GM12878 (cell line): ENCODE results near the gene P2RY11. TPM values are rescaled to one million over a fixed set of nuclear protein-coding genes. Genes with fewer than 3 reads are reported as not detected.

Experiments used
- BCL11A ChIP-seq: IDR thresholded peaks from 2 replicates; pipeline ENCODE4 v1.6.1; 2011; ENCODE audit warnings: low read depth, low read length
- BRCA1 ChIP-seq: IDR thresholded peaks from 2 replicates; pipeline ENCODE4 v1.6.1; 2011; ENCODE audit warnings: low read depth, low read length, improper control_type of control experiment
- CEBPZ ChIP-seq: fragments of 150-350 bp; IDR thresholded peaks from 2 replicates; pipeline ENCODE4 v1.6.1; 2016; ENCODE audit warnings: low read depth, low read length
- EP300 ChIP-seq, 2 experiments: fragments of 150-350 bp in 1 of 2; IDR thresholded peaks; 2 replicates each; pipeline ENCODE4 v1.6.1; 2011 to 2012; ENCODE audit warnings: low read depth in 2 of 2, low read length in 2 of 2, borderline replicate concordance in 1 of 2, improper control_type of control experiment in 1 of 2, inconsistent platforms in 1 of 2; ENCODE audit not compliant: control insufficient read depth in 1 of 2
- ETV6 ChIP-seq, 2 experiments: fragments of 450-650 bp in 1 of 2; IDR thresholded peaks in 1 of 2; conservative IDR thresholded peaks in 1 of 2; 2 replicates each; pipeline ENCODE4 v1.6.1; 2014; ENCODE audit warnings: antibody characterized with exemption in 1 of 2, borderline replicate concordance in 1 of 2, low read depth in 1 of 2, mild to moderate bottlenecking in 1 of 2, moderate library complexity in 1 of 2
- FOXK2 ChIP-seq: fragments of 450-650 bp; IDR thresholded peaks from 2 replicates; pipeline ENCODE4 v1.6.1; 2017; ENCODE audit warnings: mild to moderate bottlenecking, moderate library complexity
- IRF5 ChIP-seq: fragments of 450-650 bp; IDR thresholded peaks from 2 replicates; pipeline ENCODE4 v1.6.1; 2017; ENCODE audit warnings: borderline replicate concordance
- MEF2B ChIP-seq: fragments of 450-650 bp; IDR thresholded peaks from 2 replicates; pipeline ENCODE4 v1.6.1; 2018; ENCODE audit warnings: mild to moderate bottlenecking, moderate library complexity; ENCODE audit not compliant: partially characterized antibody, poor library complexity, severe bottlenecking
- PML ChIP-seq: IDR thresholded peaks from 2 replicates; pipeline ENCODE4 v1.6.1; 2012; ENCODE audit warnings: low read length, inconsistent platforms
- RB1 ChIP-seq: fragments of 450-650 bp; formaldehyde crosslinking; IDR thresholded peaks from 2 replicates; pipeline ENCODE4 v1.6.1; 2017; ENCODE audit warnings: mild to moderate bottlenecking, borderline replicate concordance
- SUPT20H ChIP-seq: IDR thresholded peaks from 2 replicates; pipeline ENCODE4 v1.6.1; 2011; ENCODE audit warnings: low read depth, mild to moderate bottlenecking, low read length, moderate library complexity, borderline replicate concordance; ENCODE audit not compliant: control insufficient read depth
- TCF7 ChIP-seq: IDR thresholded peaks from 2 replicates; pipeline ENCODE4 v1.6.1; 2014; ENCODE audit warnings: antibody characterized with exemption, borderline replicate concordance
- ZNF24 ChIP-seq: fragments of 450-650 bp; IDR thresholded peaks from 2 replicates; pipeline ENCODE4 v1.6.1; 2017; ENCODE audit warnings: antibody characterized with exemption, mild to moderate bottlenecking
- polyA plus RNA-seq, 11 experiments: library from polyadenylated mRNA; depleted of rRNA in 4 of 11; unstranded in 6 of 11; stranded (reverse) in 5 of 11; fragments of >200 nt; fragmentation: Nextera tagmentation in 4 of 11; fragmentation: Illumina TruSeq in 1 of 11; extraction: Ambion mirVana in 4 of 11; extraction: Trizol in 1 of 11; gene quantifications; 1 replicate in 1 of 11; 2 replicates in 10 of 11; pipeline versions ENCODE4 v1.2.1 to v1.2.3, GENCODE V29; 2011 to 2016; ENCODE audit warnings: inconsistent platforms in 2 of 11, missing spikeins in 2 of 11, low read depth in 1 of 11
- total RNA-seq, 4 experiments: library from RNA; depleted of rRNA in 3 of 4; stranded (reverse); fragments of >200 nt in 3 of 4; fragmentation: Illumina TruSeq in 1 of 4; extraction: Trizol in 1 of 4; gene quantifications; 2 replicates each; pipeline versions ENCODE4 v1.2.1 to v1.2.3, GENCODE V29; 2013 to 2021
- TF ChIP-seq, protein P1 (sequence below): IDR thresholded peaks from 2 replicates; pipeline ENCODE4 v1.6.1; 2011; ENCODE audit warnings: borderline replicate concordance, low read depth, mild to moderate bottlenecking, moderate library complexity, mixed read lengths, low read length; ENCODE audit not compliant: insufficient read depth; ENCODE audit errors: extremely low read length
- TF ChIP-seq, protein P2 (sequence below): fragments of 450-650 bp; formaldehyde crosslinking; IDR thresholded peaks from 2 replicates; pipeline ENCODE4 v1.4.0; 2022; ENCODE audit warnings: mild to moderate bottlenecking, moderate library complexity
- TF ChIP-seq, protein P3 (sequence below): fragments of 450-650 bp; formaldehyde crosslinking; IDR thresholded peaks from 2 replicates; pipeline ENCODE4 v1.5.0; 2022; ENCODE audit warnings: mild to moderate bottlenecking, missing genetic modification characterization

Gene P2RY11
- total and polyA plus RNA-seq, 10 of the 15 experiments (the other 5 are each of a cell fraction or from before 2014, with no cell fraction given) = 0.14 to 46.5 (median 7.6) TPM

DNA sequence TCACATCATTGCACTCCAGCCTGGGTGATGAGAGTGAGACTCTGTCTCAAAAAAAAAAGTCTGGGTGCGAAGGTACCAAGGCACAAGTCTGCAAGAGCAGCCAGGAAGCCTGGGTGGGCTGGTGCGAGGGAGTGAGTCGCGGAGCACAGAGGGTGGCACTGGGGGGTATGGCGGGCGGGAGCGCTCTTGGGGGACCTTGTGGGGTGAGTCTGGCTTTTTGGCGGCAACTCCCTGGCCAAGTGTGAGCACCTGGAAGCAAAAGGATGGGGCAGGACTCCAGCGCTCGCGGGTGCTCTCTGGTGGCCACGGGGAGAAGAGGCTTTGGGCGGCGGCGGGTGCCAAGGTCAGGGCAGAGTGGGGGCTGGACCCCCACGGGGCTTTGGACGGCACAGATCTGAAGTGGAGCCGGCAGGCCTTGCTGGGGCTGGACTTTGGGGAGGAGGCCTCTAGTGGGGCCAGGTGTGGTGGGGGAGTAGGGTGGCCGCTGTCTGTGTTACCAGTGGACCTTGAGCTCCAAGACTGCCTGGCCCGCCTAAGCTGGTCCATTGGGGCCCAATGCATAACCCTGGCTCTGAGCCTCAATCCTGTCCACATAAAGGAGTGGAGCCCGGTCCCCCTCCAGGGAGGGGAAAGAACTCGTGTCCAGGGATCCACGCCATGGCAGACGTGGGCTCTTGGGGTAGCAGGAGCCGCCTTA lies 1.6 kb downstream of the P2RY11 start (continued):
- TF ChIP-seq BRCA1 (no peak), IRF5 (no peak), RB1 (peak; percentile 75), CEBPZ (no peak), FOXK2 (no peak), EP300 (IDR thresholded peaks at IDR 0.05; ENCODE audit: borderline replicate concordance in 1 of 2, control insufficient read depth in 1 of 2, low read depth in 2 of 2, low read length in 2 of 2) (no peak), TCF7 (no peak), PML (no peak; the same call in 1 of the 2 replicates), MEF2B (no peak), BCL11A (no peak; the same call in 1 of the 2 replicates), ETV6 (conservative IDR thresholded peaks at IDR 0.05 in 1 of 2, IDR thresholded peaks at IDR 0.05 in 1 of 2; ENCODE audit: borderline replicate concordance in 1 of 2, low read depth in 1 of 2) (no peak), ZNF24 (no peak), SUPT20H (no peak)
- TF ChIP-seq, protein P1, sequence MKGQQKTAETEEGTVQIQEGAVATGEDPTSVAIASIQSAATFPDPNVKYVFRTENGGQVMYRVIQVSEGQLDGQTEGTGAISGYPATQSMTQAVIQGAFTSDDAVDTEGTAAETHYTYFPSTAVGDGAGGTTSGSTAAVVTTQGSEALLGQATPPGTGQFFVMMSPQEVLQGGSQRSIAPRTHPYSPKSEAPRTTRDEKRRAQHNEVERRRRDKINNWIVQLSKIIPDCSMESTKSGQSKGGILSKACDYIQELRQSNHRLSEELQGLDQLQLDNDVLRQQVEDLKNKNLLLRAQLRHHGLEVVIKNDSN = no peak
- TF ChIP-seq, protein P2, sequence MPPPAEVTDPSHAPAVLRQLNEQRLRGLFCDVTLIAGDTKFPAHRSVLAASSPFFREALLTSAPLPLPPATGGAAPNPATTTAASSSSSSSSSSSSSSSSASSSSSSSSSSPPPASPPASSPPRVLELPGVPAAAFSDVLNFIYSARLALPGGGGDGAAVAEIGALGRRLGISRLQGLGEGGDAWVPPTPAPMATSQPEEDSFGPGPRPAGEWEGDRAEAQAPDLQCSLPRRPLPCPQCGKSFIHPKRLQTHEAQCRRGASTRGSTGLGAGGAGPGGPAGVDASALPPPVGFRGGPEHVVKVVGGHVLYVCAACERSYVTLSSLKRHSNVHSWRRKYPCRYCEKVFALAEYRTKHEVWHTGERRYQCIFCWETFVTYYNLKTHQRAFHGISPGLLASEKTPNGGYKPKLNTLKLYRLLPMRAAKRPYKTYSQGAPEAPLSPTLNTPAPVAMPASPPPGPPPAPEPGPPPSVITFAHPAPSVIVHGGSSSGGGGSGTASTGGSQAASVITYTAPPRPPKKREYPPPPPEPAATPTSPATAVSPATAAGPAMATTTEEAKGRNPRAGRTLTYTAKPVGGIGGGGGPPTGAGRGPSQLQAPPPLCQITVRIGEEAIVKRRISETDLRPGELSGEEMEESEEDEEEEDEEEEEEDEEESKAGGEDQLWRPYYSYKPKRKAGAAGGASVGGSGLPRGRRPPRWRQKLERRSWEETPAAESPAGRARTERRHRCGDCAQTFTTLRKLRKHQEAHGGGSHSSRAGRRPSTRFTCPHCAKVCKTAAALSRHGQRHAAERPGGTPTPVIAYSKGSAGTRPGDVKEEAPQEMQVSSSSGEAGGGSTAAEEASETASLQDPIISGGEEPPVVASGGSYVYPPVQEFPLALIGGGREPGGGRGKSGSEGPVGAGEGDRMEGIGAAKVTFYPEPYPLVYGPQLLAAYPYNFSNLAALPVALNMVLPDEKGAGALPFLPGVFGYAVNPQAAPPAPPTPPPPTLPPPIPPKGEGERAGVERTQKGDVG = no peak
- TF ChIP-seq, protein P3, sequence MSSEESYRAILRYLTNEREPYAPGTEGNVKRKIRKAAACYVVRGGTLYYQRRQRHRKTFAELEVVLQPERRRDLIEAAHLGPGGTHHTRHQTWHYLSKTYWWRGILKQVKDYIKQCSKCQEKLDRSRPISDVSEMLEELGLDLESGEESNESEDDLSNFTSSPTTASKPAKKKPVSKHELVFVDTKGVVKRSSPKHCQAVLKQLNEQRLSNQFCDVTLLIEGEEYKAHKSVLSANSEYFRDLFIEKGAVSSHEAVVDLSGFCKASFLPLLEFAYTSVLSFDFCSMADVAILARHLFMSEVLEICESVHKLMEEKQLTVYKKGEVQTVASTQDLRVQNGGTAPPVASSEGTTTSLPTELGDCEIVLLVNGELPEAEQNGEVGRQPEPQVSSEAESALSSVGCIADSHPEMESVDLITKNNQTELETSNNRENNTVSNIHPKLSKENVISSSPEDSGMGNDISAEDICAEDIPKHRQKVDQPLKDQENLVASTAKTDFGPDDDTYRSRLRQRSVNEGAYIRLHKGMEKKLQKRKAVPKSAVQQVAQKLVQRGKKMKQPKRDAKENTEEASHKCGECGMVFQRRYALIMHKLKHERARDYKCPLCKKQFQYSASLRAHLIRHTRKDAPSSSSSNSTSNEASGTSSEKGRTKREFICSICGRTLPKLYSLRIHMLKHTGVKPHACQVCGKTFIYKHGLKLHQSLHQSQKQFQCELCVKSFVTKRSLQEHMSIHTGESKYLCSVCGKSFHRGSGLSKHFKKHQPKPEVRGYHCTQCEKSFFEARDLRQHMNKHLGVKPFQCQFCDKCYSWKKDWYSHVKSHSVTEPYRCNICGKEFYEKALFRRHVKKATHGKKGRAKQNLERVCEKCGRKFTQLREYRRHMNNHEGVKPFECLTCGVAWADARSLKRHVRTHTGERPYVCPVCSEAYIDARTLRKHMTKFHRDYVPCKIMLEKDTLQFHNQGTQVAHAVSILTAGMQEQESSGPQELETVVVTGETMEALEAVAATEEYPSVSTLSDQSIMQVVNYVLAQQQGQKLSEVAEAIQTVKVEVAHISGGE = no peak
